Measurements from ENCODE around the gene PGP.

DNA sequence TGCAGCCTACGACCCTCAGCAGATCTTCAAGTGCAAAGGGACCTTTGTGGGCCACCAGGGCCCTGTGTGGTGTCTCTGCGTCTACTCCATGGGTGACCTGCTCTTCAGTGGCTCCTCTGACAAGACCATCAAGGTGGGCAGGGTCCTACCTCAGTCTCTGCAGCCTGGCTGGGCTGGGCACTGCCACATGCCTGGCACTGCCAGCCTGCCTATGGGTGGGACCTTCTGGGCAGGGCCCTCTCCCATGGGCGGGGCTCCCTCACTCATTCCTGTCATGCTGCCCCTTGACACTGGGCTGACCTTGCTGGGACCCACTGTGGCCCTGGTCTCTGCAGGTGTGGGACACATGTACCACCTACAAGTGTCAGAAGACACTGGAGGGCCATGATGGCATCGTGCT, 40.7 kb downstream of the PGP start:
- TF ChIP-seq POLR2A (IDR thresholded peaks at IDR 0.05), result no peak
- TF ChIP-seq, protein P1, sequence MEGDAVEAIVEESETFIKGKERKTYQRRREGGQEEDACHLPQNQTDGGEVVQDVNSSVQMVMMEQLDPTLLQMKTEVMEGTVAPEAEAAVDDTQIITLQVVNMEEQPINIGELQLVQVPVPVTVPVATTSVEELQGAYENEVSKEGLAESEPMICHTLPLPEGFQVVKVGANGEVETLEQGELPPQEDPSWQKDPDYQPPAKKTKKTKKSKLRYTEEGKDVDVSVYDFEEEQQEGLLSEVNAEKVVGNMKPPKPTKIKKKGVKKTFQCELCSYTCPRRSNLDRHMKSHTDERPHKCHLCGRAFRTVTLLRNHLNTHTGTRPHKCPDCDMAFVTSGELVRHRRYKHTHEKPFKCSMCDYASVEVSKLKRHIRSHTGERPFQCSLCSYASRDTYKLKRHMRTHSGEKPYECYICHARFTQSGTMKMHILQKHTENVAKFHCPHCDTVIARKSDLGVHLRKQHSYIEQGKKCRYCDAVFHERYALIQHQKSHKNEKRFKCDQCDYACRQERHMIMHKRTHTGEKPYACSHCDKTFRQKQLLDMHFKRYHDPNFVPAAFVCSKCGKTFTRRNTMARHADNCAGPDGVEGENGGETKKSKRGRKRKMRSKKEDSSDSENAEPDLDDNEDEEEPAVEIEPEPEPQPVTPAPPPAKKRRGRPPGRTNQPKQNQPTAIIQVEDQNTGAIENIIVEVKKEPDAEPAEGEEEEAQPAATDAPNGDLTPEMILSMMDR (IDR thresholded peaks at IDR 0.05), result no peak

Measured in uterus (tissue), 2 donors.